ENCODE results near the gene CCDC24. TPM values are rescaled to one million over a fixed set of nuclear protein-coding genes. Genes with fewer than 3 reads are reported as not detected.

The CCDC24 gene
- 1 to 10 TPM; 5.0 to 6.2 (median 5.5) TPM for total RNA-seq

DNA sequence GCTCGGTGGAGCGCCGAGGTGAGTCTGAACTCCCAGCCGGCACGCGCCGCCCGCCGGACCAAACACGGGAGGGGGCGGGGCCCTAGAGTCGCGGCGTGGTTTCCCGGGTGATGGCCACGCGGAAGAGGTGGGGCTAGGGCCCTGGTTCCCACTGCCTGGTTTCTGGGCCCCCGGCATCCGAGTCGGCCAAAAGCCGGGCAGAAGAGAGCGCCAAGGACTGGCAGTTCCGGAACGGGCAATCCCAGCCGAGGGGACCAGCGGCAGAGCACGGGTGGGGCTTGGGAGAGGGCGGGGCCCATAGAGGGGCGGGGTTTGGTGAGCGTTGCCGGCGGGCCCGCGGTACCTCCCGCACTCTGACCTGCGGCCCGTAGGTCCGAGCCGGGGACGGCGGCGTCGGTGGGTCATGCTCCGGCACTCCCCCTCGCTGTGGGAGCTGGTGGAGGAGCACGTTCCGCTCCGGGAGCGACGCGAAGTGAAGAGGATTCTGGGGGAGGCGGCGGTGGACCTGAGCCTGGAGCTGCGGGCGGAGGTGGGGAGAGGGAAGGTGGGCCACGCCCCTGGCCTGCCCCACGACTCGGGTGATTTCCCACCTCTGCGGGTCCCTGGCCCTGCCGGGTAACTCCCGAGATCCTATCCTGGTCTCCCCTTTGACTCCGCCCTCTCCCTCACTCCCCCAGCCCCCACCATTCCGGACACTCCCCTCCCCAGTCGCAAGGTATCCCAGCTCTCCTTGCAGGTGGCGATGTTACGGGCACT, at the start of gene CCDC24:
Gene CCDC24, plus strand, starts transcription at position 124 of the 756 bp plus-strand sequence. Its CDS starts 280 bp downstream, at position 404.
- Histone ChIP-seq H3K27me3 (no peaks in the 10 kb centered on the region), H3K36me3 (no peaks in the 10 kb centered on the region), H3K4me3 (peak within 1 kb of the TSS; percentile 52 to 74), H3K4me1 (peaks cover 0 to 29% (median 7%) of the 10 kb centered on the region in 3 donors), H3K9me3 (no peaks in the 10 kb centered on the region), H3K27ac (peak within 1 kb of the TSS; percentile 25 to 84 (median 80))
- peak; percentile 91 for ATAC-seq
- 0 to 4% methylated on average over 8 to 9 of the region's 66 CpGs for whole genome bisulfite sequencing, 2 donors (ENCODE audit: low coverage in 1 of 2)
- TF ChIP-seq POLR2A (IDR thresholded peaks at IDR 0.05), result peak in 1 of 2 donors; percentile 8
- TF ChIP-seq, protein P1, sequence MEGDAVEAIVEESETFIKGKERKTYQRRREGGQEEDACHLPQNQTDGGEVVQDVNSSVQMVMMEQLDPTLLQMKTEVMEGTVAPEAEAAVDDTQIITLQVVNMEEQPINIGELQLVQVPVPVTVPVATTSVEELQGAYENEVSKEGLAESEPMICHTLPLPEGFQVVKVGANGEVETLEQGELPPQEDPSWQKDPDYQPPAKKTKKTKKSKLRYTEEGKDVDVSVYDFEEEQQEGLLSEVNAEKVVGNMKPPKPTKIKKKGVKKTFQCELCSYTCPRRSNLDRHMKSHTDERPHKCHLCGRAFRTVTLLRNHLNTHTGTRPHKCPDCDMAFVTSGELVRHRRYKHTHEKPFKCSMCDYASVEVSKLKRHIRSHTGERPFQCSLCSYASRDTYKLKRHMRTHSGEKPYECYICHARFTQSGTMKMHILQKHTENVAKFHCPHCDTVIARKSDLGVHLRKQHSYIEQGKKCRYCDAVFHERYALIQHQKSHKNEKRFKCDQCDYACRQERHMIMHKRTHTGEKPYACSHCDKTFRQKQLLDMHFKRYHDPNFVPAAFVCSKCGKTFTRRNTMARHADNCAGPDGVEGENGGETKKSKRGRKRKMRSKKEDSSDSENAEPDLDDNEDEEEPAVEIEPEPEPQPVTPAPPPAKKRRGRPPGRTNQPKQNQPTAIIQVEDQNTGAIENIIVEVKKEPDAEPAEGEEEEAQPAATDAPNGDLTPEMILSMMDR (IDR thresholded peaks at IDR 0.05), result peak in 2 of 4 experiments; percentile 5 to 11
- TF ChIP-seq EP300 (IDR thresholded peaks at IDR 0.05), result no peak
- TF ChIP-seq POLR2AphosphoS5 (IDR thresholded peaks at IDR 0.05), result peak; percentile 66

DNA sequence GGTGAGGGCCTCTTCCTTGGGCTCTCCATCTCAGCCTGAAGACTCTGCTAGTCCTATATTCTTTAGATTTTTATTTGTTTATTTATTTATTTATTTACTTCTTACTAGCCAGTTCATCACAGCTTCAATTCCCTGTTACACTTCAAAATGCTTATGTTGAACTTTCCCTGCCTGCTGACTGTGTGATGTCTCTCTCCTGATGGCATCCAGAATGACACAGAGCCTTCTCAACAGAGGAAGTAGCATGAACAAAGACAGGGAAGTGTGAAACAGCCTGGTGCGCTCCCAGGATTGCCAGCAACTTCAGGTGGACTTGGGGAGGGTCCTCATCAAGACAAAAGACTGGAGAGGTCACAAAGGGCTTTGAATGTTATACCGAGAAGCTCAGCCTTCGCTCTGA, 49.0 kb upstream of the CCDC24 start:
- Histone ChIP-seq H3K4me3 (no peak overlapping the region), H3K27ac (no peak overlapping the region), H3K27me3 (no peaks in the 10 kb centered on the region), H3K4me1 (peaks cover 0 to 28% (median 9%) of the 10 kb centered on the region in 3 donors), H3K9me3 (no peaks in the 10 kb centered on the region), H3K36me3 (no peaks in the 10 kb centered on the region)
- TF ChIP-seq, protein P1 (IDR thresholded peaks at IDR 0.05), result no peak
- TF ChIP-seq EP300 (IDR thresholded peaks at IDR 0.05), result no peak
- TF ChIP-seq POLR2A (IDR thresholded peaks at IDR 0.05), result no peak
- TF ChIP-seq POLR2AphosphoS5 (IDR thresholded peaks at IDR 0.05), result no peak
- 79% methylated on average over 2 to 3 of the region's 3 CpGs for WGBS, 2 donors (ENCODE audit: low coverage in 1 of 2)
- no peak for ATAC-seq

DNA sequence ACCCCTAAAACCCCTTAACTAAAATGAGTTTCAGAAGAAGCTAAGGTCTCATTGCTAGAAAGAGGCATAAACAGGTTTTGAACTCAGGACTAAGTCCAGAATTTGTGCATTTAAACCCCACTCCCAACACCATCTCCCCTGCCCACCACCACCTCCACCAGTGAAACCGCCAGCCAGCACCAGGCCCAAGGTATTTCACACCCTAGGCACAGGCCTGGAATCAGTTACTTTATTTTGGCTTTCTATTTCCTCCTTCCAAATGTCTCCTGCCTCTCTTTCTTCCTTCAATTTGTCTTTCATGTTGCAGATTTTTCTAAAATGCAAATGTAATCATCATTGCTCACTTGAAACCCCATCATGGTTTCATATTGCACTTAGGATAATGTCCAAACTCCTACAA, 46.5 kb upstream of the CCDC24 start:
- peaks cover 4 to 52% (median 21%) of the 10 kb centered on the region in 3 donors for H3K4me1 ChIP-seq
- WGBS, 2 donors (ENCODE audit: low coverage in 1 of 2), result 100% methylated on average over 1 of the region's 1 CpG

DNA sequence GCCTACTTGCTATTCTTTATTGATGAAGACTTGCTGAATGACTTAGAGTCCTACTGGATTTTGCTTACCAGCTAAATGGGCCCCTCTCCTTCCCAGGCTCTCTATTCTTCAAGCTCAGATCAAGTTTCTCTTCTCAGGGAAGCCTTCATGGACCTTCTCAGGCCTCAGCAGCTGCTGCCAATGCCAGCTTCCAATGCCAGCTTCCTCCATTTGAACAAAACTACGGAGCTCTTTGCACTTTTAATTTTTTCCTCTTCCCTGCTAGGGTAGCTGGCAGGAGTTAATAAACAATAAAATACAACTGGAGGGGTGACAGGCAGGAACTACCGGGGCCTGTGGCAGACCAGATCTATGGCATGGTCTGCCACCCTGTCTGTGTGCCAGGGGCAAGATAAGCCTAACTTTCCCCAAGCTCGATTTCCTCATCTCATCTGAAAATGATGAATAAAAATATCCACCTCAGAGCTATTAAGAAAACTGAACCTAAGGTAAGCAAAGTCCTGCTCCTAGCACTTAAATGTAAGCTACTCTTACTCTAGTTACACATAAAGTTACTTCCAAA, 45.6 kb upstream of the CCDC24 start:
- WGBS, 2 donors (ENCODE audit: low coverage in 1 of 2), result 4 to 10% methylated on average over 2 to 3 of the region's 3 CpGs
- H3K4me1 ChIP-seq, result peaks cover 4 to 61% (median 21%) of the 10 kb centered on the region in 3 donors
- H3K36me3 ChIP-seq, result peaks cover 0 to 18% of the 10 kb centered on the region in 2 donors
- no peaks in the 10 kb centered on the region for H3K9me3 ChIP-seq
- peak overlapping the region; percentile 38 to 81 for H3K4me3 ChIP-seq
- ATAC-seq, result no peak
- TF ChIP-seq, protein P1 (IDR thresholded peaks at IDR 0.05), result no peak
- TF ChIP-seq EP300 (IDR thresholded peaks at IDR 0.05) (no peak), POLR2AphosphoS5 (IDR thresholded peaks at IDR 0.05) (no peak), POLR2A (IDR thresholded peaks at IDR 0.05) (no peak)
- no peaks in the 10 kb centered on the region for H3K27me3 ChIP-seq
- peak overlapping the region; percentile 75 to 98 (median 94) for H3K27ac ChIP-seq

More for the DNA sequence above, 46.5 kb upstream of the CCDC24 start:
- Histone ChIP-seq H3K4me3 (no peak overlapping the region), H3K27ac (peak overlapping the region in 1 of 4 donors; percentile 98), H3K9me3 (no peaks in the 10 kb centered on the region), H3K36me3 (peaks cover 0 to 9% of the 10 kb centered on the region in 2 donors), H3K27me3 (no peaks in the 10 kb centered on the region)
- no peak for TF ChIP-seq EP300 (IDR thresholded peaks at IDR 0.05)
- no peak for TF ChIP-seq POLR2A (IDR thresholded peaks at IDR 0.05)
- TF ChIP-seq POLR2AphosphoS5 (IDR thresholded peaks at IDR 0.05), result no peak
- TF ChIP-seq, protein P1 (IDR thresholded peaks at IDR 0.05), result no peak
- no peak for ATAC-seq
